HG02884 (cell line): ENCODE measurements around the gene MEGF11.
"Not testable (repeated sequence)": the region's sequence is repeated elsewhere in the genome, so short reads cannot be mapped to it uniquely, and the experiment has no call there.

Experiments used
- ATAC-seq: cut with Tn5 transposase; IDR thresholded peaks from one replicate; pipeline ENCODE4 v1.9.1; 2021; ENCODE audit warnings: mild to moderate bottlenecking, moderate library complexity; ENCODE audit not compliant: unreplicated experiment

MEGF11 gene

GRCh38 chr15:66016199-66016598 is 237.4 kb downstream of the MEGF11 start:
- no peak for ATAC-seq

GRCh38 chr15:66014635-66015182 is 238.8 kb downstream of the MEGF11 start:
- no peak for ATAC-seq

GRCh38 chr15:66014022-66014421 is 239.5 kb downstream of the MEGF11 start:
- no peak for ATAC-seq

GRCh38 chr15:66008940-66009562 is 244.5 kb downstream of the MEGF11 start:
- ATAC-seq = no peak

- no peak for ATAC-seq
These were observed 245.8 kb downstream of the MEGF11 start for GRCh38 chr15:66007663-66008262.

GRCh38 chr15:66006986-66007385 is 246.6 kb downstream of the MEGF11 start:
- ATAC-seq = no peak

- ATAC-seq = no peak
These were observed 248.8 kb downstream of the MEGF11 start for GRCh38 chr15:66004618-66005262.

GRCh38 chr15:66003129-66003528 is 250.4 kb downstream of the MEGF11 start:
- ATAC-seq = not testable (repeated sequence)

- no peak for ATAC-seq
These were observed 251.7 kb downstream of the MEGF11 start for GRCh38 chr15:66001717-66002426.

- no peak for ATAC-seq
These were observed 252.5 kb downstream of the MEGF11 start for GRCh38 chr15:66001042-66001441.

GRCh38 chr15:65998486-65998885 is 255.1 kb downstream of the MEGF11 start:
- no peak for ATAC-seq

GRCh38 chr15:65996901-65997300 is 256.6 kb downstream of the MEGF11 start:
- ATAC-seq = no peak

- ATAC-seq = no peak
These were observed 258.7 kb downstream of the MEGF11 start for GRCh38 chr15:65994832-65995231.

- no peak for ATAC-seq
These were observed 259.8 kb downstream of the MEGF11 start for GRCh38 chr15:65993762-65994161.

GRCh38 chr15:65993236-65993635 is 260.3 kb downstream of the MEGF11 start:
- no peak for ATAC-seq

- ATAC-seq = no peak
These were observed 261.6 kb downstream of the MEGF11 start for GRCh38 chr15:65991721-65992483.

- ATAC-seq = no peak
These were observed 263.1 kb downstream of the MEGF11 start for GRCh38 chr15:65990298-65990981.

GRCh38 chr15:65987100-65987499 is 266.4 kb downstream of the MEGF11 start:
- no peak for ATAC-seq

GRCh38 chr15:65986416-65986815 is 267.1 kb downstream of the MEGF11 start:
- no peak for ATAC-seq

GRCh38 chr15:65985387-65985786 is 268.2 kb downstream of the MEGF11 start:
- ATAC-seq = no peak
